Liver (tissue), 9 donors: Measurements from ENCODE around the gene RFX4. TPM values are rescaled to one million over a fixed set of nuclear protein-coding genes. Genes with fewer than 3 reads are reported as not detected.

ENCODE experiments used
- DNase-seq: peaks from one replicate; pipeline ENCODE4 v3.0.0-alpha.2; 2017; ENCODE audit warnings: low spot score
- H3K27ac ChIP-seq, 2 donors: one replicate each; pipeline ENCODE4 v1.7.0; 2013; ENCODE audit warnings: inconsistent platforms in 2 of 2, low read length in 2 of 2, control low read depth in 1 of 2, low read depth in 1 of 2, mild to moderate bottlenecking in 1 of 2
- H3K27me3 ChIP-seq, 4 donors: one replicate each; pipeline versions ENCODE4 v1.6.1 to v1.7.0; 2013; ENCODE audit warnings: low read length in 3 of 4, inconsistent platforms in 1 of 4, mild to moderate bottlenecking in 1 of 4, moderate library complexity in 1 of 4; ENCODE audit not compliant: control insufficient read depth in 4 of 4, insufficient read depth in 4 of 4
- H3K36me3 ChIP-seq, 4 donors: one replicate each; pipeline versions ENCODE4 v1.6.1 to v1.7.0; 2013; ENCODE audit warnings: low read length in 3 of 4, mild to moderate bottlenecking in 3 of 4, low read depth in 1 of 4, moderate library complexity in 1 of 4; ENCODE audit not compliant: control insufficient read depth in 4 of 4, insufficient read depth in 3 of 4
- H3K4me1 ChIP-seq, 4 donors: one replicate each; pipeline versions ENCODE4 v1.6.1 to v1.7.0; 2013; ENCODE audit warnings: low read length in 3 of 4, mild to moderate bottlenecking in 3 of 4, moderate library complexity in 1 of 4; ENCODE audit not compliant: control insufficient read depth in 4 of 4, insufficient read depth in 4 of 4
- H3K4me3 ChIP-seq, 3 donors: one replicate each; pipeline versions ENCODE4 v1.6.1 to v1.7.0; 2013; ENCODE audit warnings: low read length in 3 of 3, control low read depth in 1 of 3, low read depth in 1 of 3, mild to moderate bottlenecking in 1 of 3
- H3K9ac ChIP-seq, 2 donors: one replicate each; pipeline ENCODE4 v1.7.0; 2013; ENCODE audit warnings: low read length in 2 of 2, mild to moderate bottlenecking in 2 of 2, moderate library complexity in 2 of 2, control low read depth in 1 of 2, low read depth in 1 of 2
- H3K9me3 ChIP-seq, 4 donors: one replicate each; pipeline versions ENCODE4 v1.6.1 to v1.7.0; 2013; ENCODE audit warnings: low read length in 3 of 4; ENCODE audit not compliant: control insufficient read depth in 4 of 4
- ATF3 ChIP-seq: IDR thresholded peaks from 2 replicates; pipeline ENCODE4 v1.6.1; 2016; ENCODE audit warnings: antibody characterized with exemption
- EGR1 ChIP-seq, 2 donors: IDR thresholded peaks; 2 replicates each; pipeline ENCODE4 v1.6.1; 2016 to 2018; ENCODE audit warnings: antibody characterized with exemption in 2 of 2, low read depth in 2 of 2
- FOXA1 ChIP-seq: IDR thresholded peaks from 2 replicates; pipeline ENCODE4 v1.6.1; 2016; ENCODE audit warnings: antibody characterized with exemption
- FOXA2 ChIP-seq: IDR thresholded peaks from 2 replicates; pipeline ENCODE4 v1.6.1; 2016; ENCODE audit warnings: antibody characterized with exemption
- GABPA ChIP-seq, 2 donors: IDR thresholded peaks in 1 of 2; conservative IDR thresholded peaks in 1 of 2; 2 replicates each; pipeline ENCODE4 v1.6.1; 2016; ENCODE audit warnings: antibody characterized with exemption in 2 of 2, mild to moderate bottlenecking in 1 of 2, moderate library complexity in 1 of 2
- HNF4A ChIP-seq, 2 donors: conservative IDR thresholded peaks; 2 replicates each; pipeline ENCODE4 v1.6.1; 2016; ENCODE audit warnings: antibody characterized with exemption in 2 of 2, mild to moderate bottlenecking in 2 of 2
- HNF4G ChIP-seq: IDR thresholded peaks from 2 replicates; pipeline ENCODE4 v1.6.1; 2016; ENCODE audit warnings: antibody characterized with exemption
- JUND ChIP-seq, 2 donors: IDR thresholded peaks; 2 replicates each; pipeline ENCODE4 v1.6.1; 2016; ENCODE audit warnings: antibody characterized with exemption in 2 of 2
- MAX ChIP-seq: IDR thresholded peaks from 2 replicates; pipeline ENCODE4 v1.6.1; 2016; ENCODE audit warnings: antibody characterized with exemption
- NR2F2 ChIP-seq: IDR thresholded peaks from 2 replicates; pipeline ENCODE4 v1.6.1; 2016; ENCODE audit warnings: antibody characterized with exemption
- RAD21 ChIP-seq, 2 donors: IDR thresholded peaks; 2 replicates each; pipeline ENCODE4 v1.6.1; 2016; ENCODE audit warnings: antibody characterized with exemption in 2 of 2, mild to moderate bottlenecking in 2 of 2
- REST ChIP-seq: IDR thresholded peaks from 2 replicates; pipeline ENCODE4 v1.6.1; 2016; ENCODE audit warnings: antibody characterized with exemption, mild to moderate bottlenecking
- RXRA ChIP-seq, 2 donors: IDR thresholded peaks; 2 replicates each; pipeline ENCODE4 v1.6.1; 2017 to 2018; ENCODE audit warnings: antibody characterized with exemption in 2 of 2, mild to moderate bottlenecking in 1 of 2
- SP1 ChIP-seq: IDR thresholded peaks from 2 replicates; pipeline ENCODE4 v1.6.1; 2018; ENCODE audit warnings: antibody characterized with exemption, mild to moderate bottlenecking
- TAF1 ChIP-seq: conservative IDR thresholded peaks from 2 replicates; pipeline ENCODE4 v1.6.1; 2016; ENCODE audit warnings: antibody characterized with exemption, mild to moderate bottlenecking
- ZBTB33 ChIP-seq: IDR thresholded peaks from 2 replicates; pipeline ENCODE4 v1.6.1; 2016; ENCODE audit warnings: antibody characterized with exemption
- WGBS: extraction: QIAGEN DNeasy Blood & Tissue Kit; methylation state at CpG from one replicate; pipeline ENCODE4 v1.1.7; 2013; 5-methylcytosine and 5-hydroxymethylcytosine counted together
- polyA plus RNA-seq, 2 donors: library from polyadenylated mRNA; stranded (reverse) in 1 of 2; unstranded in 1 of 2; fragments of 200-250 nt in 1 of 2; fragments of >200 nt in 1 of 2; fragmentation: Nextera tagmentation in 1 of 2; extraction: Ambion mirVana in 1 of 2; gene quantifications; one replicate each; pipeline versions ENCODE4 v1.2.1 to v1.2.3, GENCODE V29; 2013 to 2015
- total RNA-seq, 2 donors: library from RNA; depleted of rRNA; stranded (reverse); fragments of >200 nt; gene quantifications; one replicate each; pipeline ENCODE4 v1.2.3, GENCODE V29; 2014
- donor health status: healthy.
- donor health status: healthy.
- donor health status: healthy.
- donor health status: healthy.
- donor health status: healthy.

Gene RFX4
- total and polyA plus RNA-seq, 4 donors: not detected

GRCh38 chr12:106585105-106585520, 2.3 kb downstream of the RFX4 start:
- 4% methylated on average over 17 of the region's 17 CpGs for WGBS
- TF ChIP-seq FOXA2: no peak
- no peak for TF ChIP-seq MAX
- no peak for TF ChIP-seq HNF4G
- TF ChIP-seq RXRA (IDR thresholded peaks at IDR 0.05): no peak
- no peak for TF ChIP-seq ATF3
- no peak for TF ChIP-seq NR2F2

GRCh38 chr12:106585521-106586277, 2.9 kb downstream of the RFX4 start:
- TF ChIP-seq JUND (IDR thresholded peaks at IDR 0.05) (no peak), GABPA (IDR thresholded peaks at IDR 0.05 in 1 of 2, conservative IDR thresholded peaks at IDR 0.05 in 1 of 2) (no peak), FOXA2 (no peak), RXRA (IDR thresholded peaks at IDR 0.05) (no peak), SP1 (no peak), FOXA1 (no peak), ZBTB33 (no peak), RAD21 (IDR thresholded peaks at IDR 0.05) (no peak), EGR1 (IDR thresholded peaks at IDR 0.05; ENCODE audit: low read depth in 2 of 2) (no peak), HNF4G (no peak)
- WGBS: 3% methylated on average over 63 of the region's 63 CpGs
- H3K27me3 ChIP-seq: peaks cover 11 to 31% (median 22%) of the 10 kb centered on the region in 4 donors
- H3K9ac ChIP-seq: no peak overlapping the region
- no peak for DNase-seq
- no peaks in the 10 kb centered on the region for H3K36me3 ChIP-seq
- peak overlapping the region in 1 of 3 donors; percentile 2 for H3K4me3 ChIP-seq
- H3K4me1 ChIP-seq: peaks cover 20 to 44% (median 29%) of the 10 kb centered on the region in 4 donors
- no peaks in the 10 kb centered on the region for H3K9me3 ChIP-seq
- H3K27ac ChIP-seq: no peak overlapping the region

More at GRCh38 chr12:106585105-106585520, 2.3 kb downstream of the RFX4 start:
- Histone ChIP-seq H3K27me3 (peaks cover 13 to 35% (median 22%) of the 10 kb centered on the region in 4 donors), H3K4me1 (peaks cover 20 to 47% (median 31%) of the 10 kb centered on the region in 4 donors), H3K9ac (no peak overlapping the region), H3K9me3 (no peaks in the 10 kb centered on the region), H3K4me3 (no peak overlapping the region), H3K27ac (no peak overlapping the region), H3K36me3 (no peaks in the 10 kb centered on the region)
- no peak for DNase-seq

- Histone ChIP-seq H3K9ac (no peak overlapping the region), H3K36me3 (no peaks in the 10 kb centered on the region), H3K27ac (no peak overlapping the region), H3K27me3 (peaks cover 11 to 28% (median 19%) of the 10 kb centered on the region in 4 donors), H3K4me3 (peak overlapping the region in 1 of 3 donors; percentile 2), H3K9me3 (no peaks in the 10 kb centered on the region), H3K4me1 (peaks cover 18 to 38% (median 25%) of the 10 kb centered on the region in 4 donors)
- 2% methylated on average over 35 of the region's 35 CpGs for WGBS
- DNase-seq: no peak
- TF ChIP-seq EGR1 (IDR thresholded peaks at IDR 0.05; ENCODE audit: low read depth in 2 of 2) (no peak), TAF1 (no peak), HNF4A (conservative IDR thresholded peaks at IDR 0.05) (no peak), FOXA2 (no peak), ATF3 (no peak), NR2F2 (no peak), HNF4G (no peak), SP1 (no peak), REST (no peak), FOXA1 (no peak), RAD21 (IDR thresholded peaks at IDR 0.05) (no peak), RXRA (IDR thresholded peaks at IDR 0.05) (no peak), ZBTB33 (no peak), MAX (no peak), JUND (IDR thresholded peaks at IDR 0.05) (no peak)
Measured at GRCh38 chr12:106586278-106586802, 3.5 kb downstream of the RFX4 start.
